Activated CD8-positive, alpha-beta memory T cell treated with anti-CD3 and anti-CD28 coated beads, Interleukin-2, amount 50 U/mL, for 1 hour (primary cell): ENCODE data around the gene QRFP.
"Not testable (repeated sequence)": the region's sequence is repeated elsewhere in the genome, so short reads cannot be mapped to it uniquely, and the experiment has no call there.

Experiments
- DNase-seq: peaks from one replicate; pipeline ENCODE4 v3.0.0-alpha.2; 2020; ENCODE audit errors: extremely low read depth

The QRFP gene

GRCh38 chr9:130849356-130849755 lies 47.3 kb downstream of the QRFP start:
- no peak for DNase-seq

GRCh38 chr9:130848514-130848913 lies 48.1 kb downstream of the QRFP start:
- not testable (repeated sequence) for DNase-seq

- DNase-seq, result no peak
These were observed 49.0 kb downstream of the QRFP start for GRCh38 chr9:130847306-130848217.

- DNase-seq, result no peak
These were observed 49.9 kb downstream of the QRFP start for GRCh38 chr9:130846487-130847305.

DNA sequence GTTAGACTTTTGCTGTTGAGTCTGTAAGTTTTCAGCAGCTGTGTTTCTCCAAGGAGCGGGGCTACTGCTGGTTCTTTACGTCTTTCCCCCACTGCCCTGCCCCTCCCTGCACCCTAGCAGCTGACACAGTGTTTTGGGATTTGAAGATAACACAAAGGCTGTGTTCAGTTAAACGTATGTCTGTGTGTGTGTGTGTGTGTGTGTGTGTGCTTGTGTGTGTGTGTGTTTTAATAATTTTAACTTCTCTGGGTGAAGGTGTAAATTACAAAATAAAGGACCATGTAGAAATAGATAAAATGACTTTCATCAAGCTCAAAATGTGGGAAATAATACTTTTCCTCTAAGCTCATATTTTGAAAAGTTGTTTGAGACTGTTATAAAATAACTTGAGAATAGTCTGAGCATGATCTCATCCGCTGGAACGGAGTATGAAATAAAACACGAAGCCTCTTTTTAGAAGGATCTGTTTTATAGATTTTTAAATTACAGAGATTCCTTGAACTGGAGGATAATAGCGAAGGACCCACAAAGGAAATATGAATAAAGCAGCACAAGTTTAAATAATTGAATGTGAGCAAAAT lies 50.6 kb downstream of the QRFP start:
- no peak for DNase-seq

- no peak for DNase-seq
These were observed 51.4 kb downstream of the QRFP start for GRCh38 chr9:130845254-130845653.

DNA sequence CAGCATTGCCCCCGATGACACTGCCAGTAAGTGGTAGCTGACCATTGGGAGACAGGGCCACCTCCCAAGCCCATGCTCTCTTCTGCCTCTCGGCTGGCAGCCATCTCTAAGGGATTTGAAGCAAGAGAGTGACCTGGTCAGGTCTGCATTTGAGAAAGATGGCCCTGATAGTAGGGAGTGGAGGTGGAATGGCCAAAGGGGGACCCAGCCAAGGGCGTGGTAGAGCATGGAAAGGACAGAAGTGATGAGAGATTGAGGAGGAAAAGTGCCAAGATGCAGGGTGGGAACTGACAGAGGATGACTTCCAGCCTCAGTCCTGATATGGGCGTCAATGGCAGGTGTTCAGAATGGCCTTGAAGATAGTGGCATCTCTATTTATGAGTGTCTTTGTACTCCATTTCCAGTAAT lies 52.6 kb downstream of the QRFP start:
- no peak for DNase-seq

DNA sequence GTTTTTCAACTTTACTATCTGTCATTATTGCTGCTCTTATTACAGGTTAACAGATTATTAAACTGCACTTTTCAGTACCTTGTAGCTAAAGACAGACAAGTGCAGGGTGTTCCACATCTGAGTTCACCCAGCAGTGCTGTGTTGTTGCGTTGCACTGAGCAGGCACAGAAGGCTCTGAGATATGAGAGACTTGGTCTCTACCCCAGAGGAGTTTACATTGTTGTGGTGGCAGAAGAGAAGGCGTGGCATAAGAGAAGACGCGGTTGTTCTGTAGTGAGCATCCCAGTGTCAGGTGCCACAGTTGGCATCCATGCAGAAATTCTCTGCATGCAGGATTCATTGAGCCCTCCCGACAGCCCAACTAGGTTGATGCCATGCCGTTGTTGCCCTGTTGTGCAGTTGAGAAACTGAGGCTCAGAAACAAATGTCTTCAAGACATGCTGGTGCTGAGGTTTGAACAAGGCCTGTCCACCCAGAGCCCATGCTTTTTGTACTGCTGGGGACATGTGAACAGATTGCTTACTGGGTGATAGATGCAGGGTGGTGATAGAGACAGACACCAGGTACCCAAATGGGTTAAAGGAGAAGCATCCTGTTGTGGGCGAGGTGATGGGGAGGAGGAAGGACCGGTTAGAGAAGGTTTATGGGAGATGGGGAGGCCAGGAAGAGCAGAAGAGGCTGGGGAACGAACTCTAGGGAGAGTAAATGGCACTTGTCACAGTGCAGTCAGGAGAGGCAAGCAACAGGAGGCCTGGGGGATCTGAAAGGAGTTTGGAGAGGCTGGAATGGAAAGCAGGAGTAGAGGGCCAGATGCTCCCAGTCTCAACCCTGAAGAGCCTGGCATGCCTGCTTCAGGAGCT lies 53.3 kb downstream of the QRFP start:
- no peak for DNase-seq
